ENCODE measurements around the gene CCDC194. TPM values are rescaled to one million over a fixed set of nuclear protein-coding genes. Genes with fewer than 3 reads are reported as not detected.

The CCDC194 gene
- total and polyA plus RNA-seq, 2 of the 13 experiments (the other 11 are each of a cell fraction or from before 2014, with no cell fraction given): 0.13 to 0.21 TPM

GRCh38 chr19:17385878-17386611 is 8.0 kb downstream of the CCDC194 start (continued):
- TF ChIP-seq USF2 (IDR thresholded peaks at IDR 0.05; ENCODE audit: low read depth, low read length) (no peak), USF2 (CRISPR knock-in tag; IDR thresholded peaks at IDR 0.05; ENCODE audit: borderline replicate concordance) (no peak), XRCC5 (optimal IDR thresholded peaks at IDR 0.05; ENCODE audit: low read length) (peak; percentile 46), ZNF747 (CRISPR knock-in tag; IDR thresholded peaks at IDR 0.05; ENCODE audit: borderline replicate concordance) (no peak), ZBTB7A (CRISPR knock-in tag; IDR thresholded peaks at IDR 0.05) (no peak), ZZZ3 (CRISPR knock-in tag; IDR thresholded peaks at IDR 0.05; ENCODE audit: borderline replicate concordance) (no peak), SOX5 (CRISPR knock-in tag; IDR thresholded peaks at IDR 0.05; ENCODE audit: borderline replicate concordance) (no peak), ZNF768 (CRISPR knock-in tag; IDR thresholded peaks at IDR 0.05) (peak; percentile 39; the same call in 1 of the 2 replicates), GTF3A (CRISPR knock-in tag; conservative IDR thresholded peaks at IDR 0.05) (no peak), TSC22D2 (CRISPR knock-in tag; IDR thresholded peaks at IDR 0.05; ENCODE audit: borderline replicate concordance) (no peak), SP5 (CRISPR knock-in tag; IDR thresholded peaks at IDR 0.05; ENCODE audit: borderline replicate concordance, low read depth) (no peak), ZNF687 (CRISPR knock-in tag; IDR thresholded peaks at IDR 0.05) (peak; percentile 31; the same call in 1 of the 2 replicates), ZNF44 (CRISPR knock-in tag; IDR thresholded peaks at IDR 0.05) (no peak), WIZ (CRISPR knock-in tag; IDR thresholded peaks at IDR 0.05) (no peak), PREB (CRISPR knock-in tag; IDR thresholded peaks at IDR 0.05) (0 out of 2 replicates have a peak, but pooled peaks have one; percentile 42)
- TF ChIP-seq, protein P1, sequence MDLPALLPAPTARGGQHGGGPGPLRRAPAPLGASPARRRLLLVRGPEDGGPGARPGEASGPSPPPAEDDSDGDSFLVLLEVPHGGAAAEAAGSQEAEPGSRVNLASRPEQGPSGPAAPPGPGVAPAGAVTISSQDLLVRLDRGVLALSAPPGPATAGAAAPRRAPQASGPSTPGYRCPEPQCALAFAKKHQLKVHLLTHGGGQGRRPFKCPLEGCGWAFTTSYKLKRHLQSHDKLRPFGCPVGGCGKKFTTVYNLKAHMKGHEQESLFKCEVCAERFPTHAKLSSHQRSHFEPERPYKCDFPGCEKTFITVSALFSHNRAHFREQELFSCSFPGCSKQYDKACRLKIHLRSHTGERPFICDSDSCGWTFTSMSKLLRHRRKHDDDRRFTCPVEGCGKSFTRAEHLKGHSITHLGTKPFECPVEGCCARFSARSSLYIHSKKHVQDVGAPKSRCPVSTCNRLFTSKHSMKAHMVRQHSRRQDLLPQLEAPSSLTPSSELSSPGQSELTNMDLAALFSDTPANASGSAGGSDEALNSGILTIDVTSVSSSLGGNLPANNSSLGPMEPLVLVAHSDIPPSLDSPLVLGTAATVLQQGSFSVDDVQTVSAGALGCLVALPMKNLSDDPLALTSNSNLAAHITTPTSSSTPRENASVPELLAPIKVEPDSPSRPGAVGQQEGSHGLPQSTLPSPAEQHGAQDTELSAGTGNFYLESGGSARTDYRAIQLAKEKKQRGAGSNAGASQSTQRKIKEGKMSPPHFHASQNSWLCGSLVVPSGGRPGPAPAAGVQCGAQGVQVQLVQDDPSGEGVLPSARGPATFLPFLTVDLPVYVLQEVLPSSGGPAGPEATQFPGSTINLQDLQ (CRISPR knock-in tag; IDR thresholded peaks at IDR 0.05): no peak
- TF ChIP-seq, protein P2, sequence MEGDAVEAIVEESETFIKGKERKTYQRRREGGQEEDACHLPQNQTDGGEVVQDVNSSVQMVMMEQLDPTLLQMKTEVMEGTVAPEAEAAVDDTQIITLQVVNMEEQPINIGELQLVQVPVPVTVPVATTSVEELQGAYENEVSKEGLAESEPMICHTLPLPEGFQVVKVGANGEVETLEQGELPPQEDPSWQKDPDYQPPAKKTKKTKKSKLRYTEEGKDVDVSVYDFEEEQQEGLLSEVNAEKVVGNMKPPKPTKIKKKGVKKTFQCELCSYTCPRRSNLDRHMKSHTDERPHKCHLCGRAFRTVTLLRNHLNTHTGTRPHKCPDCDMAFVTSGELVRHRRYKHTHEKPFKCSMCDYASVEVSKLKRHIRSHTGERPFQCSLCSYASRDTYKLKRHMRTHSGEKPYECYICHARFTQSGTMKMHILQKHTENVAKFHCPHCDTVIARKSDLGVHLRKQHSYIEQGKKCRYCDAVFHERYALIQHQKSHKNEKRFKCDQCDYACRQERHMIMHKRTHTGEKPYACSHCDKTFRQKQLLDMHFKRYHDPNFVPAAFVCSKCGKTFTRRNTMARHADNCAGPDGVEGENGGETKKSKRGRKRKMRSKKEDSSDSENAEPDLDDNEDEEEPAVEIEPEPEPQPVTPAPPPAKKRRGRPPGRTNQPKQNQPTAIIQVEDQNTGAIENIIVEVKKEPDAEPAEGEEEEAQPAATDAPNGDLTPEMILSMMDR (CRISPR knock-in tag; IDR thresholded peaks at IDR 0.05): peak; percentile 90
